NT2/D1 (cell line): Measurements from ENCODE around the gene MEN1.

Experiments
- DNase-seq: peaks from one replicate; pipeline ENCODE4 v3.0.0-alpha.2; 2011; ENCODE audit warnings: low read depth, low spot score
- H3K27me3 ChIP-seq: 2 replicates; pipeline ENCODE4 v1.6.0; 2011; ENCODE audit warnings: mild to moderate bottlenecking; ENCODE audit not compliant: insufficient read length, insufficient read depth
- H3K36me3 ChIP-seq: 2 replicates; pipeline ENCODE4 v1.6.1; 2011; ENCODE audit warnings: mild to moderate bottlenecking, low read length, mixed read lengths; ENCODE audit not compliant: insufficient read depth, insufficient read length
- H3K4me1 ChIP-seq: 2 replicates; pipeline ENCODE4 v1.5.1; 2011; ENCODE audit not compliant: insufficient read depth, insufficient read length
- H3K4me3 ChIP-seq: 2 replicates; pipeline ENCODE4 v1.5.1; 2011; ENCODE audit warnings: low read depth; ENCODE audit not compliant: insufficient read length
- H3K9ac ChIP-seq: 2 replicates; pipeline ENCODE4 v1.6.0; 2011; ENCODE audit warnings: low read depth; ENCODE audit not compliant: insufficient read length
- H3K9me3 ChIP-seq: 2 replicates; pipeline ENCODE4 v1.5.1; 2011; ENCODE audit warnings: mild to moderate bottlenecking, low read length; ENCODE audit not compliant: insufficient read depth
- SUZ12 ChIP-seq: IDR thresholded peaks from 2 replicates; pipeline ENCODE4 v1.6.1; 2011; ENCODE audit not compliant: insufficient read length, insufficient read depth; ENCODE audit errors: extremely low read depth
- YY1 ChIP-seq: IDR thresholded peaks from 2 replicates; pipeline ENCODE4 v1.6.1; 2011; ENCODE audit not compliant: insufficient read length, insufficient read depth
- ZNF274 ChIP-seq: IDR thresholded peaks from 2 replicates; pipeline ENCODE4 v1.6.1; 2011; ENCODE audit warnings: mild to moderate bottlenecking, low read depth, low read length

Gene MEN1

DNA sequence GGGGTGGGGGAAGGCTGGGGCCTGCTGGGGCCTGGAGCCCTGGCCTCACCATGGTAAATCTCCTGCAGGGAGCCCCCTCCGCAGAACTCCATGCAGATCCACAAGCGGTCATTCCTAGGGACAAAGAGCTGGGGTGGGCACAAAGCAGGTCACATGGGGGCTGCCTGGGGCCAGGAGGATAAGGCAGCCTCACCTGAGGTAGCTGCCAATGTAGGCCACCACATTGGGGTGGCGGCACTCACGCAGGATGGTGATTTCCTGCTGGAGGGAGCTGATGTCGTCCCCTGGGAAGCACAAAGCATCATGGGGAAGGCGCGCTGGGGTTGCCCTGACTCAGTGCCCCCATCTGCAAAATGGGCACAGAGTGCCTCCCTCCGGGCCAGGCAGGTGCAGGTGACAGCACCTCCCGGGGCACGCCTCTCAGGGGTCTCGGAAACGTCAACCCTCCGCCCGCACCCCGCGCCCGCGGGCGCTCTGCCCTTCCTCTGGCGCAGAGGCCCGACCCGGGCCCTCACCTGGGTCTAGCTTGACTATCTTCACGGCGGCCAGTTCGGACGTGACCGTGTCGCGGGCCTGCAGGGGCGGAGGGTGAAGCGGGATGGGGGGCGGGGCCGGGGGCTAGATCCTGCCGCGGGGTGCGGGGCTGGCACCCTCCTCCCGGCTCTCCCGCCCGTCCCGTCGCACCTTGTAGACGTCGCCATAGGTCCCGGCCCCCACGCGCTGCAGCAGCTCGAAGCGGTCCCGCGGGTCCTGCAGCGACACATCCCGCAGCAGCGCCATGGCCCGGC is 7.8 kb downstream of the MEN1 start:
- H3K27me3 ChIP-seq = no peaks in the 10 kb centered on the region
- DNase-seq = no peak
- H3K4me3 ChIP-seq = peak overlapping the region; percentile 61
- no peak for TF ChIP-seq ZNF274
- TF ChIP-seq YY1 = no peak
- TF ChIP-seq SUZ12 = no peak
- H3K9me3 ChIP-seq = no peaks in the 10 kb centered on the region
- H3K36me3 ChIP-seq = peaks cover 55% of the 10 kb centered on the region
- peak overlapping the region; percentile 76 for H3K9ac ChIP-seq
- H3K4me1 ChIP-seq = peaks cover 27% of the 10 kb centered on the region

DNA sequence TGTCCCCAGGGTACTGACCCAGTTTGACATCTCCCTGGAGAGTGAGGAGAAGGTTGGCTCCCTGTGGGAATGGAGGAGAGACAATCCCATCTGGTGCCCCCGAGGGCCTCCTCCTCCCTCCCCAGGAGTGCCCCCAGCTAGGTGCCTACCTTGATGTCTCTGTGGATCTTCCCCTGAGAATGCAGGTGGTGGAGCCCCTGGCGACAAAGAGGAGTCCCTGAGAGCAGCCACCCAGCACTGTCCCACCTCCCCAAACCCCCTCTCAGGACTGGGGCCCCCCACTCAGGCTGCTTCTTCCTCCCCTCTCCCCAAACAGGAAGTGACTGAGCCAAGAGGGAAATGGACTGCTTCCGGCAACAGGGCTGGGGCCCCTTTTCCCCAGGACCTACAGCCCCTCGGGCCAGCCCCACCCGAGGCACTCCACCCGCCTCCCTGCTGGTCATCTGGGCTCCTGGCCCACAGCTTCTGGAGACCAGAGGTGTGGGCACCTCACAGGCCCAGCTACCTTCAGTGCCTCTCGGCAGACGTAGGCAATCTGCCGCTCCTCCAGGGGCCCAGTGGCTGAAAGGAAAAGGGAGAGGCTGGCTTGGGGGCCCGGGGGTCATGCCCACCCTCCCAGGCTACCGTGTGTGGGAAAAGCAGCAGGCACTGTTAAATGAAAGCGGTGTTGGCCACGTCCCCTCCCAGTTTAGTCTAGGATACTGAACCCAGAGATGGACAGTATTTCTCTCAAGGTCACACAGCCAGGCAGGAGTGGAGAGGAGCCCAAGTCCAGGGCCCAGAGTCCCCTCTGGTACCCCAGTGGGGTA is 8.6 kb downstream of the MEN1 start:
- peaks cover 52% of the 10 kb centered on the region for H3K36me3 ChIP-seq

DNA sequence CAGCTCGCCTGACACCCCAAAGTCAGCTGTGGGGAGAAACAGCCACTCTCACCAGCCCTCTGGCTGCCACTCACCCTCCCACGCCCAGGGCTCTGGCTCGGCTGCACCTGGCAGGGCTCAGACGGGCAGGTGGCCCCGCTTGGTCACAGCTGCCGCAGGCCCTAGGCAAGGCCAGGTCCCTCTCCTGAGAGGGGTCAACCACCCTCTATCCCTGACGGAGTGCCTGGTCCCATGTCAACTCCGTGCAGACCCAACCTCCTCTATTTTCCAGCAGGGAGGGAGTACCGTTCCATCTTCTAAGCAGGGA is 9.2 kb downstream of the MEN1 start:
- Histone ChIP-seq H3K4me3 (no peak overlapping the region), H3K27me3 (no peaks in the 10 kb centered on the region), H3K9me3 (no peaks in the 10 kb centered on the region), H3K9ac (no peak overlapping the region), H3K36me3 (peaks cover 51% of the 10 kb centered on the region), H3K4me1 (peaks cover 28% of the 10 kb centered on the region)
- no peak for DNase-seq
- TF ChIP-seq SUZ12 (no peak), YY1 (no peak), ZNF274 (no peak)

More for the DNA sequence above, 8.6 kb downstream of the MEN1 start:
- H3K27me3 ChIP-seq = no peaks in the 10 kb centered on the region
- H3K4me3 ChIP-seq = no peak overlapping the region
- TF ChIP-seq ZNF274 = no peak
- DNase-seq = no peak
- peaks cover 30% of the 10 kb centered on the region for H3K4me1 ChIP-seq
- no peaks in the 10 kb centered on the region for H3K9me3 ChIP-seq
- peak overlapping the region; percentile 76 for H3K9ac ChIP-seq

DNA sequence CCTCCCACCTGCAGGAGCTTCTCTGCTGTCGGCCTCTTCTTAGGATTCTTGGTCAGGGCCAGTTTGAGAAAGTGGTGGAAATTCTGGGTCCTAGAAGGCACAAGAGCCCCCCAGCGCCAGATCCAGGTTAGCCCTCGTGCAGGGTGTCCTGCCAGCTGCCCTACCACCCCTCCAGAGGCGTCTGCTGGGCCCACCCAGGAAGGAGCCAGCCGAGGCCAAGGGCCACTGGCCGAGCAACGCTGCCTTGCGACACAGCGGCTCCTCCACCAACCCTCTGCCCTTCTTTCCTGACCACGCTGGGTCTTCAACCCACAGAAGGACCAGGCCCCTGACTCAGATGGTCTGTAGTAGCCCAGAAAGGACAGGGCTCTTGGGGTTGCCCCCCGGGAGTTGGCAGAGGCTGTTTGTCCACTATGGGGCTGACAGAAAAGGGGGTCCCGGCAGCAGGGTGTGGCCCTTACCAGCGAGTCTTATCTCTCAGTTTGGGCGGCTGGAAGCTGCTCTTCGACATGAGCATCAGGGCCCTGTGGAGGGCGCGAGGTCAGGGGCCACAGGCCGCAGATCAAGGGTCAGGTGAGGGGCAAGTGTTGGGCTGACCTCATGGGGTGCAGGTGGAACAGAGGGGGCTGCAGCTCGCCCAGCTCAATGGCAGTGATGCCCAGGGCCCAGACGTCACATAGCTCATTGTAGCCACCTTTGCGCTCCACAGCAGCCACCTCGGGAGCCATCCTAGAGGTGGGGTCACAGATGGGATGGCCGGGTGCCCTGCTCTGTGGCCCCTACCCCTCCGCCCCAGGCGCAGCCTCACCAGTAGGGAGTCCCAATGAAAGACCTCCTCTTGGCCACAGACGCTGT is 9.8 kb downstream of the MEN1 start:
- H3K36me3 ChIP-seq = peaks cover 50% of the 10 kb centered on the region
- H3K4me1 ChIP-seq = peaks cover 26% of the 10 kb centered on the region
- no peaks in the 10 kb centered on the region for H3K27me3 ChIP-seq
- H3K9ac ChIP-seq = peak overlapping the region; percentile 2
- DNase-seq = no peak
- no peak for TF ChIP-seq SUZ12
- no peak for TF ChIP-seq ZNF274
- no peak for TF ChIP-seq YY1
- no peaks in the 10 kb centered on the region for H3K9me3 ChIP-seq
- no peak overlapping the region for H3K4me3 ChIP-seq

DNA sequence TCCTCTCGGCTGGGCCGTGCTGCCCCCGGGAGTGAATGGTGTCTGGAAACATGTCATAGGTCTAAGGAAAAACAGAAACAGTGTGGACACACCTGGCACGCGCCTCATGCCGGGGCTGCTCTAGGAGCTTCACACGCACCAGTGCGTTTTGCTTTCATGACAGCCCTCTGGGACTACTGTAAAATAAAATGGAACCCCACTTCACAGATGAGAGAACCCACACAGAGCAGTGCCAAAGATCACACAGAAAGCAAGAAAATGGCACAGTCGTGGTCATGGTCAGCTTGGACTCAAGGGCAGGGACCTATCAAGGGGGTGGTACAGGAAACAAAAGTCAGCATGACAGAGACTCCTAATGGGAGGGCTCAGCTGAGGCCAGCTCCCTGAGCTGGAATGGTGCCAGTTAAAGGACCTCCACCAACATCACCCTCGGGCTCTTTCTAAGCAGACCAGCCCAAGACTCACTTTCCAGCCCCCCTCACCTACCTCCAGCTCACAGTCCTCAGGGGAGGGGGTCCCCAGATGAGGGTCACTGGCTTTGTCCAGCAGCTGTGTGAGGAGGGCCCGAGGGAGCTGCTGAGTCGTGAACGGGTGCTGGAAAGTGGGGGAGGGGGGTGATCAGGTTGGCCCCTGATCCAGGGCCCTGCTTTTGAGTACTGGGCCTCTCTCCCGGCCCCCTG is 10.6 kb downstream of the MEN1 start:
- no peak for TF ChIP-seq SUZ12
- H3K9ac ChIP-seq = no peak overlapping the region
- no peaks in the 10 kb centered on the region for H3K27me3 ChIP-seq
- H3K9me3 ChIP-seq = no peaks in the 10 kb centered on the region
- H3K4me1 ChIP-seq = peaks cover 26% of the 10 kb centered on the region
- peaks cover 43% of the 10 kb centered on the region for H3K36me3 ChIP-seq
- no peak for DNase-seq
- no peak overlapping the region for H3K4me3 ChIP-seq

DNA sequence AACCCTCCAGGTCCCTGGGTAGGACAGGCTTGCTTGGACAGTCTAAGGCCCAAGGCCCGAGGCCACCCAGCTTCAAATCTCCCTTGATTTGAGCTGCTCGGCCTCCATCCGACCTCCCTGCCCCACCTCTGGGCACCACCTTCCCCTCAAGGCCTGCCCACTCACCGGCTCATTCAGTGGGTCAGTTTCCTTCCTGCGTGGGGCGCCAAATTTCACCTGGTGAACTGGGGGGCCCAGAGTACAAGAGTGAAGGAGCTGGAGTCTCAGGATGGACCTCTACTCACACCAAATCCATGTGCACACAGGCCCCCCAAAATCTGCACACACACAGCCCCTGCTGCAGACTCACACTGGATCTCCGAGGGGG is 11.1 kb downstream of the MEN1 start:
- no peak for DNase-seq
- Histone ChIP-seq H3K27me3 (no peaks in the 10 kb centered on the region), H3K9me3 (no peaks in the 10 kb centered on the region), H3K9ac (no peak overlapping the region), H3K4me1 (peaks cover 21% of the 10 kb centered on the region), H3K36me3 (peaks cover 38% of the 10 kb centered on the region), H3K4me3 (no peak overlapping the region)
- no peak for TF ChIP-seq YY1
- TF ChIP-seq ZNF274 = no peak
- TF ChIP-seq SUZ12 = no peak
